ENCODE results near the gene COA6.
"Not testable (repeated sequence)": the region's sequence is repeated elsewhere in the genome, so short reads cannot be mapped to it uniquely, and the experiment has no call there.

COA6 gene

GRCh38 chr1:234397732-234398131, 24.5 kb downstream of the COA6 start:
- H3K27me3 ChIP-seq (ENCODE audit: control insufficient read depth, insufficient read depth, low read length) = no peaks in the 10 kb centered on the region
- no peak overlapping the region for H3K4me2 ChIP-seq (ENCODE audit: low read length)
- H3K4me1 ChIP-seq (ENCODE audit: control insufficient read depth, insufficient read depth, low read length) = peaks cover 8% of the 10 kb centered on the region
- no peak overlapping the region for H3K4me3 ChIP-seq (ENCODE audit: low read length)
- H3K36me3 ChIP-seq (ENCODE audit: insufficient read depth, low read length) = peaks cover 4% of the 10 kb centered on the region
- no peaks in the 10 kb centered on the region for H3K9me3 ChIP-seq (replicated peaks; ENCODE audit: low read length)
- no peak overlapping the region for H3K9ac ChIP-seq (ENCODE audit: low read depth, low read length)

- no peaks in the 10 kb centered on the region for H3K27me3 ChIP-seq (ENCODE audit: control insufficient read depth, insufficient read depth, low read length)
- H3K9ac ChIP-seq (ENCODE audit: low read depth, low read length) = no peak overlapping the region
- H3K4me3 ChIP-seq (ENCODE audit: low read length) = peak overlapping the region; percentile 9
Observed at GRCh38 chr1:234398849-234399381, 25.7 kb downstream of the COA6 start.

GRCh38 chr1:234399515-234399914, 26.3 kb downstream of the COA6 start:
- H3K4me3 ChIP-seq (ENCODE audit: low read length); H3K36me3 ChIP-seq (ENCODE audit: insufficient read depth, low read length); H3K4me1 ChIP-seq (ENCODE audit: control insufficient read depth, insufficient read depth, low read length); H3K27me3 ChIP-seq (ENCODE audit: control insufficient read depth, insufficient read depth, low read length); H3K4me2 ChIP-seq (ENCODE audit: low read length); H3K9ac ChIP-seq (ENCODE audit: low read depth, low read length); H3K9me3 ChIP-seq (replicated peaks; ENCODE audit: low read length): not testable (repeated sequence)

More at GRCh38 chr1:234398849-234399381, 25.7 kb downstream of the COA6 start:
- Histone ChIP-seq H3K9me3 (replicated peaks; ENCODE audit: low read length) (no peaks in the 10 kb centered on the region), H3K4me1 (ENCODE audit: control insufficient read depth, insufficient read depth, low read length) (peaks cover 8% of the 10 kb centered on the region), H3K36me3 (ENCODE audit: insufficient read depth, low read length) (no peaks in the 10 kb centered on the region), H3K4me2 (ENCODE audit: low read length) (peak overlapping the region; percentile 29)

- Histone ChIP-seq H3K27me3 (ENCODE audit: control insufficient read depth, insufficient read depth, low read length) (no peaks in the 10 kb centered on the region), H3K4me2 (ENCODE audit: low read length) (no peak overlapping the region), H3K9ac (ENCODE audit: low read depth, low read length) (no peak overlapping the region), H3K4me1 (ENCODE audit: control insufficient read depth, insufficient read depth, low read length) (peaks cover 8% of the 10 kb centered on the region), H3K4me3 (ENCODE audit: low read length) (no peak overlapping the region), H3K9me3 (replicated peaks; ENCODE audit: low read length) (no peaks in the 10 kb centered on the region), H3K36me3 (ENCODE audit: insufficient read depth, low read length) (peaks cover 3% of the 10 kb centered on the region)
Observed at GRCh38 chr1:234400773-234401172, 27.5 kb downstream of the COA6 start.

GRCh38 chr1:234401658-234402057, 28.4 kb downstream of the COA6 start:
- no peaks in the 10 kb centered on the region for H3K27me3 ChIP-seq (ENCODE audit: control insufficient read depth, insufficient read depth, low read length)
- peaks cover 8% of the 10 kb centered on the region for H3K4me1 ChIP-seq (ENCODE audit: control insufficient read depth, insufficient read depth, low read length)
- H3K36me3 ChIP-seq (ENCODE audit: insufficient read depth, low read length) = peaks cover 3% of the 10 kb centered on the region
- H3K4me3 ChIP-seq (ENCODE audit: low read length) = no peak overlapping the region
- H3K9me3 ChIP-seq (replicated peaks; ENCODE audit: low read length) = no peaks in the 10 kb centered on the region
- no peak overlapping the region for H3K9ac ChIP-seq (ENCODE audit: low read depth, low read length)
- no peak overlapping the region for H3K4me2 ChIP-seq (ENCODE audit: low read length)

GRCh38 chr1:234402939-234403338, 29.7 kb downstream of the COA6 start:
- Histone ChIP-seq H3K9ac (ENCODE audit: low read depth, low read length) (no peak overlapping the region), H3K9me3 (replicated peaks; ENCODE audit: low read length) (no peaks in the 10 kb centered on the region), H3K4me2 (ENCODE audit: low read length) (no peak overlapping the region), H3K4me3 (ENCODE audit: low read length) (no peak overlapping the region), H3K4me1 (ENCODE audit: control insufficient read depth, insufficient read depth, low read length) (peaks cover 8% of the 10 kb centered on the region), H3K36me3 (ENCODE audit: insufficient read depth, low read length) (peaks cover 3% of the 10 kb centered on the region), H3K27me3 (ENCODE audit: control insufficient read depth, insufficient read depth, low read length) (no peaks in the 10 kb centered on the region)

- no peaks in the 10 kb centered on the region for H3K4me1 ChIP-seq (ENCODE audit: control insufficient read depth, insufficient read depth, low read length)
- H3K36me3 ChIP-seq (ENCODE audit: insufficient read depth, low read length) = peaks cover 6% of the 10 kb centered on the region
- no peak overlapping the region for H3K9ac ChIP-seq (ENCODE audit: low read depth, low read length)
- H3K27me3 ChIP-seq (ENCODE audit: control insufficient read depth, insufficient read depth, low read length) = no peaks in the 10 kb centered on the region
- no peak overlapping the region for H3K4me2 ChIP-seq (ENCODE audit: low read length)
- H3K4me3 ChIP-seq (ENCODE audit: low read length) = no peak overlapping the region
- H3K9me3 ChIP-seq (replicated peaks; ENCODE audit: low read length) = no peaks in the 10 kb centered on the region
Observed at GRCh38 chr1:234405676-234406075, 32.4 kb downstream of the COA6 start.

- Histone ChIP-seq H3K9me3 (replicated peaks; ENCODE audit: low read length) (no peaks in the 10 kb centered on the region), H3K4me2 (ENCODE audit: low read length) (no peak overlapping the region), H3K4me3 (ENCODE audit: low read length) (no peak overlapping the region), H3K4me1 (ENCODE audit: control insufficient read depth, insufficient read depth, low read length) (no peaks in the 10 kb centered on the region), H3K27me3 (ENCODE audit: control insufficient read depth, insufficient read depth, low read length) (no peaks in the 10 kb centered on the region), H3K36me3 (ENCODE audit: insufficient read depth, low read length) (peaks cover 6% of the 10 kb centered on the region), H3K9ac (ENCODE audit: low read depth, low read length) (no peak overlapping the region)
Observed at GRCh38 chr1:234406871-234407270, 33.6 kb downstream of the COA6 start.

GRCh38 chr1:234408757-234409156, 35.5 kb downstream of the COA6 start:
- Histone ChIP-seq H3K9me3 (replicated peaks; ENCODE audit: low read length) (no peaks in the 10 kb centered on the region), H3K4me2 (ENCODE audit: low read length) (no peak overlapping the region), H3K4me1 (ENCODE audit: control insufficient read depth, insufficient read depth, low read length) (no peaks in the 10 kb centered on the region), H3K4me3 (ENCODE audit: low read length) (no peak overlapping the region), H3K9ac (ENCODE audit: low read depth, low read length) (no peak overlapping the region), H3K36me3 (ENCODE audit: insufficient read depth, low read length) (peaks cover 6% of the 10 kb centered on the region), H3K27me3 (ENCODE audit: control insufficient read depth, insufficient read depth, low read length) (no peaks in the 10 kb centered on the region)

- H3K27me3 ChIP-seq (ENCODE audit: control insufficient read depth, insufficient read depth, low read length) = no peaks in the 10 kb centered on the region
- H3K4me3 ChIP-seq (ENCODE audit: low read length) = no peak overlapping the region
- H3K4me1 ChIP-seq (ENCODE audit: control insufficient read depth, insufficient read depth, low read length) = no peaks in the 10 kb centered on the region
- no peaks in the 10 kb centered on the region for H3K9me3 ChIP-seq (replicated peaks; ENCODE audit: low read length)
- H3K9ac ChIP-seq (ENCODE audit: low read depth, low read length) = no peak overlapping the region
- H3K4me2 ChIP-seq (ENCODE audit: low read length) = no peak overlapping the region
- peaks cover 6% of the 10 kb centered on the region for H3K36me3 ChIP-seq (ENCODE audit: insufficient read depth, low read length)
Observed at GRCh38 chr1:234409328-234409727, 36.1 kb downstream of the COA6 start.

GRCh38 chr1:234412830-234413229, 39.6 kb downstream of the COA6 start:
- no peaks in the 10 kb centered on the region for H3K4me1 ChIP-seq (ENCODE audit: control insufficient read depth, insufficient read depth, low read length)
- H3K9ac ChIP-seq (ENCODE audit: low read depth, low read length) = no peak overlapping the region
- no peaks in the 10 kb centered on the region for H3K27me3 ChIP-seq (ENCODE audit: control insufficient read depth, insufficient read depth, low read length)
- no peak overlapping the region for H3K4me2 ChIP-seq (ENCODE audit: low read length)
- H3K9me3 ChIP-seq (replicated peaks; ENCODE audit: low read length) = no peaks in the 10 kb centered on the region
- no peak overlapping the region for H3K4me3 ChIP-seq (ENCODE audit: low read length)
- H3K36me3 ChIP-seq (ENCODE audit: insufficient read depth, low read length) = peaks cover 3% of the 10 kb centered on the region

GRCh38 chr1:234413485-234413884, 40.2 kb downstream of the COA6 start:
- Histone ChIP-seq H3K4me3 (ENCODE audit: low read length) (no peak overlapping the region), H3K4me2 (ENCODE audit: low read length) (no peak overlapping the region), H3K36me3 (ENCODE audit: insufficient read depth, low read length) (no peaks in the 10 kb centered on the region), H3K9ac (ENCODE audit: low read depth, low read length) (no peak overlapping the region), H3K4me1 (ENCODE audit: control insufficient read depth, insufficient read depth, low read length) (no peaks in the 10 kb centered on the region), H3K27me3 (ENCODE audit: control insufficient read depth, insufficient read depth, low read length) (no peaks in the 10 kb centered on the region), H3K9me3 (replicated peaks; ENCODE audit: low read length) (no peaks in the 10 kb centered on the region)
